GM19468 (cell line): ENCODE results near the gene VDAC2.
"Not testable (repeated sequence)": the region's sequence is repeated elsewhere in the genome, so short reads cannot be mapped to it uniquely, and the experiment has no call there.

Source experiments
- ATAC-seq: cut with Tn5 transposase; IDR thresholded peaks from one replicate; pipeline ENCODE4 v1.9.1; 2021; ENCODE audit warnings: mild to moderate bottlenecking, moderate library complexity, moderate number of reproducible peaks; ENCODE audit not compliant: unreplicated experiment; ENCODE audit errors: extremely low read depth

Gene VDAC2

GRCh38 chr10:75197066-75197465, 13.5 kb upstream of the VDAC2 start:
- ATAC-seq, result no peak

DNA sequence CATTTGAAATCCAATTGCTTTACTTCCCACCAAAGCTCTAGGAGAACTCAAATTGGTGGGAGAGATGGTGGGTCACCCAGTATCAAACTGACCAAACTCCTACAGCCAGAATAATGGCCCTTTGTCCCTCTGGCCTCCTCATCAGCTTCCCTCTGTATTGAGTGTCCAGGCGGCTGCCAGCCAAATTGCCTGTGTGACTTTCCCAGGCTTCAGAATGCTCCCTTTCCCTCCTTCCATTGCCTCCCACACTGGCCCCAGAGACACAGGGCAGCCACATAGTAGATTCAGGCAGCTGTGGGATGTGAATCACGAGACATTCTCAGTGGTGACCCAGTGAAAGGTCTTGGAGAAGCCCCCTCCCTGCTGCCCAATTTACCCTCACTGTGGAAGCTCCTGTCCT, 12.7 kb upstream of the VDAC2 start:
- ATAC-seq, result no peak

DNA sequence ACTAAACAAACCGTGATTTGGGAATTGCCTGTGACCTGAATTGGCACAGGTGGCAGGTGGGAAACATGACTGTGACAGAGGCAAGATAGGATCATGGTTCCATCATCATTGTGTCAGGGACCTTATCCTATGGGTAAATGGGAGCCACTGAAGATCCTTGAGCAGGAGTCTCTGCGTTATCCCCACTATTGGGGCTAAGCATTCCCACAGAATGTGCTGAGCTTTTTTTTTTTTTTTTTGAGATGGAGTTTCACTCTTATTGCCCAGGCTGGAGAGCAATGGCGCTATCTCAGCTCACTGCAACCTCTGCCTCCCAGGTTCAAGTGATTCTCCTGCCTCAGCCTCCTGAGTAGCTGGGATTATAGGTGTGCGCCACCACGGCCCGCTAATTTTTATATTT, 10.6 kb upstream of the VDAC2 start:
- not testable (repeated sequence) for ATAC-seq

DNA sequence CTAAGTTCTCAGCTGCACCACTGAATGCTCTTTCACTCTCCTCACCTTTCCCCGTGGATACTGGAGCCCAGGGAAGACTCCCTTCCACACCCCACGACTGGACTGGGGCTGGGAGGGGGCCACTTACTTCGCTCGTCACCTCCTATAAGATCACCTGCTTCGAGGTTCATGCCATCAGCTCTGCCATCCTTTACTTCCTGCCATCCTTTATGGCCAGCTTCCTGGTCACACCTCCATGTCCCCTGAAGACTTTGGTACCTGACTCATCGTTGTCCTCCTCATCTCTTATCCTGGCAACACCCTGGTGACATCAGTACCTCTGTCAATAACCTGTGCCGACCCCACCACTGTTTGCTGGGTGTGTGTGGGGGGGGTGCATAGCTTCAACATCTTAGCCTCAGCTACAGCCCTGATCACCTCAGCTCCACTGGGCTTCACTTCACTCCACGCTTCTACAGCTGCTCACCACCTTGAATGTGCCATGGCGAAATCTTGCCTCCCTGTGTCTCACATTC, 8.7 kb upstream of the VDAC2 start:
- ATAC-seq, result no peak

- no peak for ATAC-seq
These were observed 8.1 kb upstream of the VDAC2 start for GRCh38 chr10:75202321-75203045.

GRCh38 chr10:75203046-75203620, 7.5 kb upstream of the VDAC2 start:
- ATAC-seq, result not testable (repeated sequence)

GRCh38 chr10:75203724-75204123, 6.9 kb upstream of the VDAC2 start:
- no peak for ATAC-seq

- ATAC-seq, result no peak
These were observed 4.7 kb upstream of the VDAC2 start for GRCh38 chr10:75205908-75206307.

- ATAC-seq, result not testable (repeated sequence)
These were observed 4.0 kb upstream of the VDAC2 start for GRCh38 chr10:75206638-75207037.

DNA sequence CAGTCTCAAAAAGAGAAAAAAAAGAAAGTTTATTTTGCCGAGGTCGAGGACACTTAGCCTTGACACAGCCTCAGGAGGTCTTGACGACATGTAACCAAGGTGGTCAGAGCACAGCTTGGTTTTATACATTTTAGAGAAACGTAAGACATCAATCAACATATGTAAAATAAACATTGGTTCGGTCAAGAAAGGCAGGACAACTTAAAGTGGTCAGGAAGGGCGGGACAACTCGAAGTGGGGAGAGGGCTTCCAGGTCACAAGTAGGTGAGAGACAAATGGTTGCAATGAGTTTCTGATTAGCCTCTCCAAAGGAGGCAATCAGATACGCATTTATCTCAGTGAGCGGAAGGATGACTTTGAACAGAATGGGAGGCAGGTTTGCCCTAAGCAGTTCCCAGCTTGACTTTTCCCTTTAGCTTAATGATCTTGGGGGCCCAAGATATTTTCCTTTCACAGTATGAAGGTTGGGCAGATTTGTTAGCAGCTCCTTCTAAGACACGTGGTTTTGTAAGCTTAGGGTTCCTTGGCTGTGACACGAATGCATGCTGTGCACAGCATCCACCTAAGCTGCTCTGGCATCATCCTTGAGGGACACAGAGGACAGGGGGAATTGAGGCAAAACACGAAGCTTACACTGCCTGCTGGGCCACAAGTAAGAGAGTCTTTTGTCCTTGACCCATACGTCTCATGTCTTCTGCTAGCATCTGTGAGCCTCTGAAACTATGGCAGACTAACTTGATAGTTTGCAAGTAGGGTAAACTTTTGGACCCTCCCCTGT, 3.3 kb upstream of the VDAC2 start:
- no peak for ATAC-seq

DNA sequence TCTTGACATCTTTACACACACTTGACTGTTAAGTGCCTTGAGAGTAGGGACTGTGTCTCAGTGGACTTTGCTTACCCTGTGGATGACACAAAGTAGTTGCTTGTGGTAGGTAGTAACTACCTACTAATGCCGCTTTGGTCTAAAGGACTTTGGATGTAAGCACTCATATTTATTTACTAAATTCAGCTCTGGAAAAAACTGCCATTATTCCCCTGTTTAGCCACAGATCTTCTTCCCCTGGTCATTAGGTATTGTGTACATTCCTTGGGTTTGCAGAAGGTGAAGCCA, 2.8 kb upstream of the VDAC2 start:
- no peak for ATAC-seq

DNA sequence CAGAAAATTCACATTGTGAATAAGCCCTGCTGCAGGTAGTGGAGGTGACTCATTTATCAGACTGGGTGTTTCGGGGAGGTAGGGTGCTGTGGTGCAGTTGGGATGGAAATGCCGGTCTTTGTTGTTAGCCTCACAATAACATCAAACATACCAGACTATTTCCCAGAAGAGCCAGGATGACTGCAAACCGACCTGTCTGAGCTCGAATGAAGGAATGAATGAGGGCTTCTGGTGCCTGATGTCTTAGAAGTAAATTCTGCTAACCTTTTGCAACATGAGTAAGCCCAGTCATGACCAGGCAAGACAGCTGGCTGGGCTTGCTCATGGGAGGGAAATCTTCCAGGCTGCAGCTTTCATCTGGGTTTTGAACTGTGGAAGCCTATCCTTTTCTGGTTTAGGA, 2.4 kb upstream of the VDAC2 start:
- no peak for ATAC-seq

- ATAC-seq, result no peak
These were observed 1.3 kb upstream of the VDAC2 start for GRCh38 chr10:75209086-75209920.

DNA sequence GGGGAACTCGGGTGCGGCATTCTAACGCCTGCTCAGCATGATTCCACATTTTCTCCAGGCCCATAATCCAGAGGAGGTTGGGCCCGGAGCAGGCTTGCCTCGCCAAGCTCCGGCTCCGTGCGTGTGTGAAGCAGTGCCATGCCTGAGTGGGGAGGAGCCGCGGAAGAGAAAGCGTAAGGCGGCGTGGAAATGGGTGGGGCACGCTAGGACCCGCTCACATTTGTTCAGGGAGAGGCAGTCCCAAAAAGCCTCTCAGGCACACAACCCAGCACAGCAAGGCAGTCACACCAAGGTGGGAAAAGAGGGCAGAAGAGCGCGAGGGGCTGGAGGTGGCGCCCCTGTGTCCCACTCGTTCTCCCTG, 695 bp upstream of the VDAC2 start:
- peak; percentile 18 for ATAC-seq

DNA sequence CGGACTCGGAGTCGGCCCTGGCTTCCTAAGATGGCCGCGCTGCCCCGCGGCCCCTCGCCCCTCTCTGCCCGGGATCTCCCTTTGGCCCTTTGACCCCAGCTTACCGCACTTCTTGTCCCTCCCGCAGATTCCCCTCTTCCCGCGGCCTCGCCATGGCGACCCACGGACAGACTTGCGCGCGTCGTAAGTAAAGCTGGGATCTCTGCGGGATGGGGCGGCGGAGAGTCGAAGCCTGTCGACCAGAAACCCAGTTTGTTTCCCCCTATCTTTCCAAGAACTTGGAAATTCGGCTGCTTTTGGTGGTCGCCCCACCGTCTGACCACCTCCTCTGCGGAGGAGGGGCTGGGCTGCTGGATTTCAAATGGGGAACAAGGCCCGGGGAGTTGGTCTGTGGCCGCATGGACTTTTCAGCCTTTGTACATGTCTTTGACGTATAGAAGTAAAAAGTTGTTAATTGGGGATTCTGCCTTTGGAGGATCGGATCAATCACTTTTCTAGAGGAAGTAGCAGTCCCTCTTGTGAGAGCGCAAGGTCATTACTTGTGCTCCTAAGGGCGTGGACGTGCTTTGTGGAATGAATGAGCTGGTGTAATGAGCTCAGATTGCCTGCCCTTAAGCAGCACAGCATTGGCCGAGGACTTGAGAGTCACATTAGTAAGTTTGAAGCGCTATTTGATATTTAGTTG, 553 bp downstream of the VDAC2 start:
- no peak for ATAC-seq

- ATAC-seq, result no peak
These were observed 1.7 kb downstream of the VDAC2 start for GRCh38 chr10:75212343-75212742.

DNA sequence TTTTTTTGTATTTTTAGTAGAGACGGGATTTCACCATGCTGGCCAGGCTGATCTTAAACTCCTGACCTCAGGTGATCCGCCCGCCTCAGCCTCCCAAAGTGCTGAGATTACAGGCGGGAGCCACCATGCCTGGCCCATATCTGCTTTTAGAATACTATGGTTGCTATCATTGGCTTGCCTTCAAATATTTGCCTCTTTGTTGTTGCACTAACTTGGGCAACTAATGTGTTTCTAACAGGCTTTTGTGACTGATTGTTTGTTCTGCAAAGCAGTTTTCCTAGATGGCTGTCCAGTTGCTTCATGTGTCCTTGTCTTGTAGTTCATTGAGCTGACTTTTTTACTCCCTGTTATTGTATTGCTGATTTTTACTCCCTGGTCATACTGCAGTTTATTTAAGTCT, 9.7 kb downstream of the VDAC2 start:
- no peak for ATAC-seq

DNA sequence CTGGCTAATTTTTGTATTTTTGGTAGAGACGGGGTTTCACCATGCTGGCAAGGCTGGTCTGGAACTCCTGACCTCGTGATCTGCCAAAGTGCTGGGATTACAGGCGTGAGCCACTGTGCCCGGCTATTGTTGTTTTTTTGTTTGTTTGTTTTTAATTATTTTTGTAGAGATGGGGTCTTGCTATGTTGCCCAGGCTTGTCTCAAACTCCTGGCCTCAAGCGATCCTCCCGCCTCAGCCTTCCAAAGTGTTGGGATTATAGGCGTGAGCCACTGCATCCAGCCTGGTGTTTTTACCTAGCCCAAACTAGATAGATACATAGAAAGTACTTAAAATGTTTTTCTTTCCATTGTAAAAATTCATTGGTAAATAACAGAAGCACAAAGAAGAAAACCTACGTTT, 10.9 kb downstream of the VDAC2 start:
- not testable (repeated sequence) for ATAC-seq

GRCh38 chr10:75223507-75223906, 12.9 kb downstream of the VDAC2 start:
- no peak for ATAC-seq

DNA sequence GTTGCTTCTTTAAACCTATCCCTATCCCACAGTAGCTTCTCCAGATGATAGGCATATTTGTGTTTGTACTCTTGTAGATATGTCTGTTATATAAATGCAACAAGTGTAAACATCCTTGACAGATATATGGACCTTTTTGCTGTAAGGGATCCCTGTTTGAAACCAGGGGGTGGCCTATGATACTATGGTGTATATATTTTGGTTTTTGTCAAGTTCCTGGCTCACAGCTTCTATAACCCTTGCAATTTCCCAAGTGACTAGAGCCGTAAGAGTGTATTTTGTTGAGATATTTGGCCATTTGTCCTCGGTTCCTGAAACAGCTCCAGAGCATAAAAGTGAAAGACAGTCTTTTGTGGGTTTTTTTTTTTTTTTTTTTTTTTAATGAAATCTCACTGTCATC, 15.5 kb downstream of the VDAC2 start:
- no peak for ATAC-seq
